IPS-18a (cell line): ENCODE data around the gene EPSTI1.

Experiments
- H3K27ac ChIP-seq: one replicate; pipeline ENCODE4 v1.5.1; 2013; ENCODE audit warnings: low read length
- H3K27me3 ChIP-seq: one replicate; pipeline ENCODE4 v1.6.1; 2013; ENCODE audit warnings: mild to moderate bottlenecking, low read length; ENCODE audit not compliant: control insufficient read depth, insufficient read depth
- H3K36me3 ChIP-seq: one replicate; pipeline ENCODE4 v1.6.1; 2013; ENCODE audit warnings: low read depth, low read length; ENCODE audit not compliant: control insufficient read depth
- H3K4me1 ChIP-seq: one replicate; pipeline ENCODE4 v1.6.1; 2013; ENCODE audit warnings: low read depth, low read length; ENCODE audit not compliant: control insufficient read depth
- H3K4me3 ChIP-seq: one replicate; pipeline ENCODE4 v1.5.1; 2013; ENCODE audit warnings: low read length
- H3K9ac ChIP-seq: one replicate; pipeline ENCODE4 v1.6.1; 2013; ENCODE audit warnings: mild to moderate bottlenecking, low read length, moderate library complexity
- H3K9me3 ChIP-seq: one replicate; pipeline ENCODE4 v1.6.1; 2013; ENCODE audit warnings: low read depth, low read length; ENCODE audit not compliant: control insufficient read depth

The EPSTI1 gene

GRCh38 chr13:43022934-43023288 lies 30.9 kb upstream of the EPSTI1 start:
- Histone ChIP-seq H3K36me3 (no peaks in the 10 kb centered on the region), H3K9ac (no peak overlapping the region), H3K9me3 (no peaks in the 10 kb centered on the region), H3K4me3 (no peak overlapping the region), H3K4me1 (no peaks in the 10 kb centered on the region), H3K27me3 (no peaks in the 10 kb centered on the region), H3K27ac (no peak overlapping the region)

GRCh38 chr13:43021926-43022670 lies 30.1 kb upstream of the EPSTI1 start:
- Histone ChIP-seq H3K27ac (no peak overlapping the region), H3K9ac (no peak overlapping the region), H3K27me3 (no peaks in the 10 kb centered on the region), H3K36me3 (no peaks in the 10 kb centered on the region), H3K4me1 (no peaks in the 10 kb centered on the region), H3K4me3 (no peak overlapping the region), H3K9me3 (no peaks in the 10 kb centered on the region)

- Histone ChIP-seq H3K4me3 (no peak overlapping the region), H3K9me3 (no peaks in the 10 kb centered on the region), H3K4me1 (no peaks in the 10 kb centered on the region), H3K27ac (no peak overlapping the region), H3K27me3 (no peaks in the 10 kb centered on the region), H3K9ac (no peak overlapping the region), H3K36me3 (no peaks in the 10 kb centered on the region)
Observed at GRCh38 chr13:43020794-43021193, 28.8 kb upstream of the EPSTI1 start.

GRCh38 chr13:43019811-43020210 lies 27.8 kb upstream of the EPSTI1 start:
- Histone ChIP-seq H3K36me3 (no peaks in the 10 kb centered on the region), H3K4me3 (no peak overlapping the region), H3K9ac (no peak overlapping the region), H3K4me1 (no peaks in the 10 kb centered on the region), H3K9me3 (no peaks in the 10 kb centered on the region), H3K27me3 (no peaks in the 10 kb centered on the region), H3K27ac (no peak overlapping the region)

GRCh38 chr13:43016226-43016625 lies 24.2 kb upstream of the EPSTI1 start:
- H3K9ac ChIP-seq = no peak overlapping the region
- H3K27ac ChIP-seq = no peak overlapping the region
- H3K36me3 ChIP-seq = no peaks in the 10 kb centered on the region
- H3K9me3 ChIP-seq = no peaks in the 10 kb centered on the region
- H3K4me1 ChIP-seq = no peaks in the 10 kb centered on the region
- no peaks in the 10 kb centered on the region for H3K27me3 ChIP-seq
- H3K4me3 ChIP-seq = no peak overlapping the region

GRCh38 chr13:43014162-43014561 lies 22.1 kb upstream of the EPSTI1 start:
- no peaks in the 10 kb centered on the region for H3K36me3 ChIP-seq
- H3K4me3 ChIP-seq = no peak overlapping the region
- H3K4me1 ChIP-seq = no peaks in the 10 kb centered on the region
- no peaks in the 10 kb centered on the region for H3K9me3 ChIP-seq
- H3K27ac ChIP-seq = no peak overlapping the region
- H3K27me3 ChIP-seq = no peaks in the 10 kb centered on the region
- H3K9ac ChIP-seq = no peak overlapping the region

GRCh38 chr13:43009506-43009905 lies 17.5 kb upstream of the EPSTI1 start:
- Histone ChIP-seq H3K9ac (no peak overlapping the region), H3K4me3 (no peak overlapping the region), H3K27ac (no peak overlapping the region), H3K27me3 (no peaks in the 10 kb centered on the region), H3K4me1 (peaks cover 7% of the 10 kb centered on the region), H3K36me3 (no peaks in the 10 kb centered on the region), H3K9me3 (no peaks in the 10 kb centered on the region)

- Histone ChIP-seq H3K4me1 (peaks cover 7% of the 10 kb centered on the region), H3K9ac (no peak overlapping the region), H3K36me3 (no peaks in the 10 kb centered on the region), H3K9me3 (no peaks in the 10 kb centered on the region), H3K27ac (no peak overlapping the region), H3K4me3 (no peak overlapping the region), H3K27me3 (no peaks in the 10 kb centered on the region)
Observed at GRCh38 chr13:43008596-43008995, 16.6 kb upstream of the EPSTI1 start.

- no peak overlapping the region for H3K27ac ChIP-seq
- H3K4me3 ChIP-seq = no peak overlapping the region
- H3K9ac ChIP-seq = no peak overlapping the region
- H3K27me3 ChIP-seq = no peaks in the 10 kb centered on the region
- H3K4me1 ChIP-seq = peaks cover 7% of the 10 kb centered on the region
- no peaks in the 10 kb centered on the region for H3K36me3 ChIP-seq
- H3K9me3 ChIP-seq = no peaks in the 10 kb centered on the region
Observed at GRCh38 chr13:43006893-43007631, 15.0 kb upstream of the EPSTI1 start.

- no peak overlapping the region for H3K9ac ChIP-seq
Observed at GRCh38 chr13:43005460-43006236, 13.6 kb upstream of the EPSTI1 start.

GRCh38 chr13:43003729-43004128 lies 11.7 kb upstream of the EPSTI1 start:
- Histone ChIP-seq H3K4me3 (no peak overlapping the region), H3K9me3 (no peaks in the 10 kb centered on the region), H3K36me3 (no peaks in the 10 kb centered on the region), H3K9ac (no peak overlapping the region), H3K27ac (no peak overlapping the region), H3K27me3 (no peaks in the 10 kb centered on the region), H3K4me1 (peaks cover 7% of the 10 kb centered on the region)

More at GRCh38 chr13:43005460-43006236, 13.6 kb upstream of the EPSTI1 start:
- Histone ChIP-seq H3K4me1 (peaks cover 7% of the 10 kb centered on the region), H3K27ac (no peak overlapping the region), H3K27me3 (no peaks in the 10 kb centered on the region), H3K9me3 (no peaks in the 10 kb centered on the region), H3K4me3 (no peak overlapping the region), H3K36me3 (no peaks in the 10 kb centered on the region)
